OCI-M2 (cell line): ENCODE results near the gene ERCC3.
"Not testable (repeated sequence)": the region's sequence is repeated elsewhere in the genome, so short reads cannot be mapped to it uniquely, and the experiment has no call there.

Experiments
- DNase-seq: peaks from one replicate; lab custom pipeline; 2025; ENCODE audit not compliant: unreplicated experiment; lab: John Stamatoyannopoulos, UW

The ERCC3 gene

DNA sequence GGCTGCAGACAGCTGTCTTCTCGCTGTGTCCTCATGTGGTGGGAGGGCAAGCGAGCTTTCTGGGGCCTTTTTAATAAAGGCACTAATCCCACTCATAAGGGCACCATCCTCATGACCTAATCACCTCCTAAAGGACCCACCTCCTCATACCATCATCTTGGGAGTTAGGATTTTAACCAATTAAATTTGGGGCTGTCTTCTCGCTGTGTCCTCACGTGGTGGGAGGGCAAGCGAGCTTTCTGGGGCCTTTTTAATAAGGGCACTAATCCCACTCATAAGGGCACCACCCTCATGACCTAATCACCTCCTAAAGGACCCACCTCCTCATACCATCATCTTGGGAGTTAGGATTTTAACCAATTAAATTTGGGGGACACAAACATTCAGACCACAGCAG is 66.7 kb downstream of the ERCC3 start:
- not testable (repeated sequence) for DNase-seq

DNA sequence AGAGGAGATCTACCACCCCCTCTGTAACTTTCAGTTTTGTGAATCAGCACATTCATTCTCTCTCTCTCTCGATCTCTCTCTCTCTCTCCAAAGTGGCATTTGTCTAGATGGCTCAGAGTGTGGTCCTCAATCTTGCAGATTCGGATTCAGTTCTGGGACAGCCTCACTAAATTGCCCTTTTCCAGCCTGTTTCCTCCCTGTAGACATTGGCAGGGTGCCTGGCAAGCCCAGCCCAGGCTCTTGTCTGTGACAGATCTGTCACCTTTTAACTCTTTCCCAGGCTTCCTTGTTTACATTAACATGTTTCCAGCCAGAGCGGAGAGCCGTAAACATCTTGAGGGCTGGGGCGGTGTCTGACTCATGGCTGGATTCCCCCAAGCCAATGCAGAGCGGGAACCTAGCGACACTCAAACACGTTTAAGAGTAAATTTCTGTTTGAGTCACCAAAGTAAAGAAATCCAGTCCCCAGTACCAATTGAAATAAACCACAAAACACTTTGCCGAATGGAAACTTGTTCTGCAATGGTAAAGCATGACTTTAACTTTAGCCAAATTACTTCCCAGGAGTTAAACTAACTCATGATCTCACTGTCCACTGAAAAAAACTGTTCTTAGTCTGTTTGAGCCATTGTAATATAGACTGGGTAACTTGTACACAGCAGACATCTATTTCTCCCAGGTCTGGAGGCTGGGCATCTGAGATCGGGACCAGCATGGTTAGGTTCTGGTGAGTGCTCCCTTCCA is 67.3 kb downstream of the ERCC3 start:
- no peak for DNase-seq

DNA sequence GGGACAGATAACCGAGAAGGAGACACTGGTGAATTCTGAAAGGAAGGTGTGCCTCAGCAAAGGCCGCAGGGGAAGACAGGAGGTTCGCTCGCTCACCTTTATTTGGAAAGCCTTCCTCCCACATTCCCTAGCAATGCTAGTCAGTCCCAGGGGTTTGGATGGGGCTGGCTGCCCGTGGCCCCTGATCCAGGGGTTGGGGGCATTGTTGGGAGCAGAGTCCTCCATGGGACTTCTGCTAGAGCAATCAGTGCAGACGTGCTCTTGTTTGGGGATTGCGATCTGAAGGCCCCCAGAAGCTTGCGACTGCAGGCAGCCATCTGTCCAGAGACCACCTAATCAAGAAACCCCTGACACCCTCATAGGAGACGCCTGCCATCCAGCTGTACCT is 67.8 kb downstream of the ERCC3 start:
- DNase-seq: no peak

DNA sequence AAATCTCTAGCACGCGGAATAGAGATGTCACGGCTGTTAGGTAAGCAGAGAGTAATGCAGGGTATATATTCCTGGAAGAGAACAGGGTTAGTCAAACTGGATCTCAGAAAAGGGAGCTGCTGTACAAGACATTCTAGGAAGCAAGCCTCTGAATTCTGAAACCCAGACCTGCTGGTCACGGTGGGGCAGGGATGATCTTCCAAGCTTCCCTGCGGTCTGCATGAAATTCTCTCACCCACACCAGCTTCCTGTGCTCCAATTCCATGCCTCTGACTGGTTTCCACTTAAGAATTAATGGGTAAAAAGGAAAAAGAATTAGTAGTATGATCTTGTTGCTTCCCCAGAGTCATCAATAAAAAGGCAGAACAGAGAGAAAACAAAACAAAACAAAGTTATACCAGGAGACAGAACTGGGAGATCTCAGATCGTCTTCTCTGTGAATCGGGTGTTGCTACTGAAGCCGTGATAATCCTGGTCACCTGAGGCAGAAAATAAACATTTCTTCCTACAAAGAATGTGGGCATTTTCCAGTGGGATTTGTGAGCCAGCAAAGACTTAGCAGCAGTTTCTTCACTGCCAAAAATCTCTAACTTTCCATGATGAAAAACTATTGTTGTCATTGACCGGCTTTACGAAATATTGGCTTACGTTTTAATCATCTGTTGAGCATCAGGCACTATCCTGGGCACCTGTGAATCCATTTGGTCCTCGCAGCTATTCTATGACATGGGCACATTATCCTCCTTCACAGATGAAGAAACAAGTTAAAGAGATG is 68.6 kb downstream of the ERCC3 start:
- no peak for DNase-seq

DNA sequence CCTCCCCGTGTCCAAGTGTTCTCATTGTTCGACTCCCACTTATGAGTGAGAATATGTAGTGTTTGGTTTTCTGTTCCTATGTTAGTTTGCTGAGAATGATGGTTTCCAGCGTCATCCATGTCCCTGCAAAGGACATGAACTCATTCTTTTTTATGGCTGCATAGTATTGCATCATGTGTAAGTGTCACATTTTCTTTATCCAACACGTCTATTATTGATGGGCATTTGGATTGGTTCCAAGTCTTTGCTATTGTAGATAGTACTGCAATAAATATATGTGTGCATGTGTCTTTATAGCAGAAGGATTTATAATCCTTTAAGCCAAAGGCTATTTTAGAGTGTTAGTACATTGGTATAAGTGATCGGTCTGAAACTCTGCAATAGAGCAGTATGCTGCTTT is 69.8 kb downstream of the ERCC3 start:
- DNase-seq: not testable (repeated sequence)

DNA sequence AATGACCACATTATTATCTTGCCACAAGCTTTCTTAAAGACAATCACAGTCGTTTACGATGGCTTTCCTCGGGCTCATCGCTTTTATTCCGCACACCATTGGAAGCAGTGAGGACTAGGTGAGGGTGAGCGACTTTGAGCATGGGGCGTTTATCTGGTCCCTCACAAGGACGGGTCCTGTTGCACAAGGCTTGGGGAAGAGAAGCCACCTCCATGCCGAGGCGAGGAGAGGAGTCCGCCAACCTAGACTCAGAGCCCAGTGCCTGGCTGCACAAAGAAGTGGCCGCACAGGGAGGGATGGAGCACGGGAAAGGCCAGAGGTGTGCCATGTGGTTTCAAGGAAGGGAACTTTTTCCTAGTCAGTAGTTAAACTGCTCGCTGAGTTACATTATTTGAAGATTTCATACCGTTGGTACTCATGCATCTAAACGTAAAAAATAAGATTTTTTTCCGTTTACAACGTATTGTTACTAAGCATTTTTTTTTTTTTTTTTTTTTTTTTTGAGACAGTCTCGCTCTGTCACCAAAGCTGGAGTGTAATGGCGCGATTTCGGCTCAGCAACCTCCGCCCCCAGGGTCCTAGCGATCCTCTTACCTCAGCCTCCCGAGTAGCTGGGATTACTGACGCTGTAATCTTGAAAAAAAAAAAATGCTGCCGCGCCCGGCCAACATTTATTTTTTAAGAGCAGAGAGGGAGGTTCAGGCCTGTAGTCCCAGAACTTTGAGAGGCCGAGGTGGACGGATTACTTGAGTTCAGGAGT is 73.0 kb downstream of the ERCC3 start:
- DNase-seq: no peak

DNA sequence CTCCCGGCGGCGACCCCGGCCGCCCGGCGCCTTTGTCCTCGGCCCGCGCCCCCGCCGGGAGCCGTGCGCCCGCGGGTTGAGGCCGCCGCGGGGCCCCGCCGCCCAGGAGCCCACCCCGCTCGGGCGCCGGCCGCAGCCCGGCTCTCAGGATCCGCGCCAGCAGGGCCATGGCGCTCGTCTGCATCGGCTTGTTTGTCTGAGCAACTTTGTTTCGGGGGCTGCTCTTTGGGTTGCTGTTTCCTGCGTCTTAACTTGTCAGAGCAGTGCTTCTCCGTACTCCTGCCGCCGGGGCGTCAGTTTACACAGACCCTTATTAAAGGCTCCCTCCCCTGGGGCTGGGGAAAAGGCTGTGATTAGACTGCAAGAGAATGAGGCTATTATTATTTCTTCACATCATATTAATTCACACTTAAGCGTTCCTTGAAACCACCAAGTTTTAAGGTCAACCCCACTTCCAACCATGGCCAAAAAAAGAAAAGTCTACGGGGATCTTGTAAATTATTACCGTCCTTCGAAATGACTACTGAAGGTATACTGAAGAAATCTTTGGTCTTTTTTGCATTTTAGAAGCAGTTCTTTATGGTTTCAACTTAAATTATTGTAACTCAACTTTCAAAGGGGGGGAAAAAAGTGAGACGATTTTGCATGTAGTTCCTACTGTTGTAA is 73.7 kb downstream of the ERCC3 start, which contains the start of gene CYP27C1:
CYP27C1 (minus strand) TSS at position 198 of the 666 bp plus-strand sequence; CDS start at position 169, 29 bp downstream.
- no peak for DNase-seq

DNA sequence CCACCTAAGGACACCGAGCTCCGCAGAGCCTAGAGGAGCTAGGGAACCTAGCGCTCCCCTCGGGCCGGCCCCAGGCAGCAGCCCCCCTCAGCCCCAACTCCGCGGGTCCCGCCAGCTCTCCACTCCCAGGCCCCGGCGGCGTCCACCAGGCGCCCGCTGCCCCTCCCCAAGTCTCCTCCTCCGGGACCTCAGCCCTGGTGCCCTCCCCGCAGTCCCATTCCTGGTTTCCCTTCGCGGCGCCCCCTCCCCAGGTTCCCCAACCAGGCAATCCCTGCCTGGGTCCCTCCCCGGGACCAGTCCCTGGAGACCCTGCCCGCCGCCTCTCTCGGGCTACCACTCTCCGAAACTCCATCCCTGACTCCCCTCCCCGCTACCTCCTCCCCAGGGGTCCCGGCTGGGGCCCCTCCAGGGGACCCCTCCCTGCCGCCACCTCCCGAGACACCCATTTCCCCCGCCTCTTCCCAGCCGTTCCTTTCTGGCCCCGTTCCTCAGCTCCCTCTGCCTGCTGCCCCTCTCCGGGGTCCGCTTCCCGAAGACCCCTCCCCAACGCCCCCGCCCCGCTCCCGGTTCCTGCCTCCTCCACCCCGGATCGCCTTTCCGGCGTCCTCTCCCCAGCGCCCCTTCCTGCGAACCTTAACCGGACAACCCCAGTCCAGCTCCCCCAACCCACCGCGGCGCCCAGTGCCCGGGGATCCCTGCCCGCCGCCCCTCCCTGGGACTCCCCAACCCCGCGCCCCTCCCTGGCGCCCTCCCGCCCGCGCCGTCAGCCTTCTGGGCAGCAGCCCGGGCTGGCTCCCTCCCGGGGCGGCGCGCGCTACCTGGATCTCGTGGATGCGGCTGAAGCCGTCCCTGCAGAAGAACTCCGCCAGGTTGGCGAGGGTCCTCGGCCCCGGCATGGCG is 74.5 kb downstream of the ERCC3 start:
- no peak for DNase-seq

DNA sequence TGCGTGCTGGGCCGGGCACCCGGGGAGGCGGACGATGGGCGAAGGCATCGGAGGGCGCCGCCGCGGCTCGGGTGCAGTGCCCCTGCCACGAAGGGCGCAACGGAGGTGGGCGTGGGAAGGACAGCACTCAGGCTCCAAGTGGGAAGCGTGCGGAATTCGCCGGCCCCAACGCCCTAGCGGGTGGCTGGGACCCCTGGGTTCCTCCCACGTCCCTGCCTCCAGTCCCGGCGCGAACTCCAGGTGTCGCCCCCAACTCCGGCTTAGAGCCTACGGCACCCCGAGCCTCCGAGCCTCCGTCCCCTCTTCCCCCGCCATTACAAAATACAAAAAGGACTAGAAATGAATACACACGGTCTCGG is 75.2 kb downstream of the ERCC3 start:
- no peak for DNase-seq

DNA sequence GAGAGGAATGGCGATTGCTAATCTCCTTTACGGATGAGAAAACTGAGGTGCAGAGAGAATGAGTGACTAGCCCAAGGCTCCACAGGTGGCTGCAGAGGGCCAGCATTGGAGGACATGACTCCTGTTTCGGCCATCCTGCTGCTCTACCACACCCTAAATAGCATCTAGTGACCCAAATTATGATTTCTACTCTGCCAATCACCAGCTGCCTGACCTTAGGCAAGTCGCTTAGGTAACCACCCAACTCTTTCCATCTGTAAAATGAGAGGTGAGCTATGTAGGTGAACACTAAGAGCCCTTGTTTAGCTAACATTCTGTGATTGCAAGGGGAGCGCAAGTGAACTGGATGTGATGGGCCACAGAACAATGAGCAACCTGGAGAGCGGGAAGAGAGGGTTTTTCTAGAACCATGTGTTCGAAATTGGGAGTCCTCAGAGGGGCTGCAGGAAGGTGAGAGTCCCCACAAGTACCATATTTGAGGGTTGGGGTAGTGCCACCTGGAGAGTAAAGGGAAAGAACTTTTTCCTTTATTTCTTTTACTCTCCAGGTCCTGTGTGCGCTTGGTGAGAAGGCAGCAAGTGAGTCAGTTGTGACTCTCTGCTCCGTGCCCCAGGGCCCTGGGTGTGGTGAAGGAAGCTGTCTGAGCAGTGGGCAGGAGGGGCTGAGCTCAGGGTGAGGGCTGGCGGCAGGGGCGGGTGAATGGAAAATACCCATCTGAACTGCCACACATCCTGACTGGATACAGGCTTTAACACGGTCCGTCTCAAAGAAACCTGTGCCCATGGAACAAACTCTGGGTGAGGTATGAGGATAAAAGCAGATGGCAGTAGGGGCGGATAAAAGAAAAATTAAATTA is 76.2 kb downstream of the ERCC3 start:
- no peak for DNase-seq

DNA sequence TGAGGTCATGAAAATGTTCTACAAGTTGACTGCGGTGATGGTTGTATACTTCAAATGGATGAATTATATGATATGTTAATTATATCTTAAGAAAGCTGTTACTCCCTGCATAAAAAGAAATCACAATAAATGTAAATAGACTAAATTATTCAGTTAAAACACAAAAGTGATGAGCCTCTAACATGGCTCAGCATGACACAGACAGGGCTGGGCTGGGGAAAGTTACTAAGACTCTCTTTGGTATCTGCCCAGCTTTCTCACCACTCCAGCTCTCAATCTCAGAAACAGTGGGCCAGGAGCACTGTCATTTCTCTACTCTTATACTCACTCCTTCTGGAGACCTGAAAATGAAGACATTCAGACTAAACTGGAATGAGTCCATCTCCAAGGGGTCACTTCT is 77.4 kb downstream of the ERCC3 start:
- no peak for DNase-seq

DNA sequence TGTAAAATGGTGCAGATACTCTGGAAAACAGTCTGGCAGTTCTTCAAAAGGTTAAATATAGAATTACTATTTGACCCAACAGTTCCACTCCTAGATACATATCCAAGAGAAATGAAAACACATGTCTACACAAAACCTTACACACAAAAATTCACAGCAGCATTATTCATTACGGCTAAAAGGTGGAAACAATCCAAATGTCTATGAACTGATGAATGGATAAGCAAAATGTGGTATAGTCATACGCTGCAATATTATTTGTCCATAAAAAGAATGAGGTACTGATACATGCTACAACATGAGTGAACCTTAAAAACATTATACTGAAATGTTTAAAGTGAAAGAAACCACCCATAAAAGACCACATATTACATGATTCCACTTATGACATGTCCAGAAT is 77.8 kb downstream of the ERCC3 start:
- no peak for DNase-seq

DNA sequence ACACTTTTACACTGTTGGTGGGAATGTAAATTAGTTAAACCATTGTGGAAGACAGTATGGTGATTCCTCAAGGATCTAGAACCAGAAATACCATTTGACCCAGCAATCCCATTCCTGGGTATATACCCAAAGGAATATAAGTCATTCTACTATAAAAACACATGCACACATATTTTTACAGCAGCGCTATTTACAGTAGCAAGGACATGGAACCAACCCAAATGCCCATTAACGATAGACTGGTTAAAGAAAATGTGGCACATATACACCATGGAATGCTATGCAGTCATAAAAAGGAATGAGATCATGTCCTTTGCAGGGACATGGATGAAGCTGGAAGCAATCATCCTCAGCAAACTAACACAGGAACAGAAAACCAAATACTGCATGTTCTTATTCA is 79.7 kb downstream of the ERCC3 start:
- not testable (repeated sequence) for DNase-seq

DNA sequence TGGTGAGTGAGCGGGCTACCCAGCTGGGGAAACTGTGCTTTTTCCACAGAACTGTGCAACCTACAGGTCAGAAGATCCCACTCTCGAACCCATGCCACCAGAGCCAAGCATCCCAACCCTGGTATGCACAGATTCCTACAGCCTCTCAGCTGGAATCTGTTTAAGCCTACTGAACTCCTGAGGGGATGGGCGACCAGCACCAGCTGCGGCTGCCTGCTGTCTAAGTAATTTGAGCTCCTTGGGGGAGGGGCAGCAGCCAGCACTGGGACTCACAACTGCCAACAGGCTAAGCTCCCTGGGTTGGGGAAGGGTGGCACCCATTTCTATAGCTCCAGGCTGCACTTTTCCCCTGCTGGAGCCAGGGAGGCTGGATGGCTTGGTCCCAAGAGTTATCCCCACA is 85.6 kb downstream of the ERCC3 start:
- no peak for DNase-seq
